ENCODE data around the gene CD52. TPM values are rescaled to one million over a fixed set of nuclear protein-coding genes. Genes with fewer than 3 reads are reported as not detected.

Gene CD52
- total RNA-seq, 2 donors from 2014 or later, result 343 to 698 TPM

GRCh38 chr1:26336477-26337205 lies 18.9 kb downstream of the CD52 start:
- no peaks in the 10 kb centered on the region for H3K36me3 Mint-ChIP-seq
- ATAC-seq, result peak; percentile 90 to 93
- no peaks in the 10 kb centered on the region for H3K9me3 Mint-ChIP-seq
- DNase-seq (ENCODE audit: low spot score in 2 of 2), result peak; percentile 67 to 81
- no peak overlapping the region for H3K27ac Mint-ChIP-seq

- ATAC-seq (no peak), DNase-seq (ENCODE audit: low spot score in 2 of 2) (no peak)
- Mint-ChIP-seq H3K27ac (no peak overlapping the region), H3K9me3 (no peaks in the 10 kb centered on the region), H3K36me3 (no peaks in the 10 kb centered on the region)
These were observed 19.4 kb downstream of the CD52 start for GRCh38 chr1:26337206-26337535.

GRCh38 chr1:26337625-26338024 lies 19.9 kb downstream of the CD52 start:
- Mint-ChIP-seq H3K9me3 (no peaks in the 10 kb centered on the region), H3K36me3 (no peaks in the 10 kb centered on the region), H3K27ac (no peak overlapping the region)
- DNase-seq (ENCODE audit: low spot score in 2 of 2) (no peak), ATAC-seq (no peak)

- H3K36me3 Mint-ChIP-seq, result no peaks in the 10 kb centered on the region
- ATAC-seq, result no peak
- H3K27ac Mint-ChIP-seq, result no peak overlapping the region
- H3K9me3 Mint-ChIP-seq, result no peaks in the 10 kb centered on the region
- no peak for DNase-seq (ENCODE audit: low spot score in 2 of 2)
These were observed 20.9 kb downstream of the CD52 start for GRCh38 chr1:26338670-26339069.

GRCh38 chr1:26340047-26340481 lies 22.3 kb downstream of the CD52 start:
- H3K36me3 Mint-ChIP-seq, result no peaks in the 10 kb centered on the region

GRCh38 chr1:26344147-26344920 lies 26.6 kb downstream of the CD52 start:
- Mint-ChIP-seq H3K36me3 (no peaks in the 10 kb centered on the region), H3K9me3 (no peaks in the 10 kb centered on the region), H3K27ac (peak overlapping the region in 1 of 2 donors; percentile 68)
- ATAC-seq (no peak), DNase-seq (ENCODE audit: low spot score in 2 of 2) (no peak)

More at GRCh38 chr1:26340047-26340481, 22.3 kb downstream of the CD52 start:
- ATAC-seq, result no peak
- no peak for DNase-seq (ENCODE audit: low spot score in 2 of 2)
- no peak overlapping the region for H3K27ac Mint-ChIP-seq
- no peaks in the 10 kb centered on the region for H3K9me3 Mint-ChIP-seq

- H3K9me3 Mint-ChIP-seq, result no peaks in the 10 kb centered on the region
- H3K36me3 Mint-ChIP-seq, result no peaks in the 10 kb centered on the region
- DNase-seq (ENCODE audit: low spot score in 2 of 2) (no peak), ATAC-seq (no peak)
- H3K27ac Mint-ChIP-seq, result no peak overlapping the region
These were observed 28.0 kb downstream of the CD52 start for GRCh38 chr1:26345718-26346117.

- no peaks in the 10 kb centered on the region for H3K36me3 Mint-ChIP-seq
- ATAC-seq (no peak), DNase-seq (ENCODE audit: low spot score in 2 of 2) (no peak)
- peak overlapping the region in 1 of 2 donors; percentile 29 for H3K27ac Mint-ChIP-seq
- H3K9me3 Mint-ChIP-seq, result no peaks in the 10 kb centered on the region
These were observed 28.7 kb downstream of the CD52 start for GRCh38 chr1:26346274-26347033.

GRCh38 chr1:26349188-26349876 lies 31.6 kb downstream of the CD52 start:
- no peak overlapping the region for H3K27ac Mint-ChIP-seq

GRCh38 chr1:26349877-26350244 lies 32.1 kb downstream of the CD52 start:
- no peak overlapping the region for H3K27ac Mint-ChIP-seq
- ATAC-seq, result no peak
- H3K36me3 Mint-ChIP-seq, result no peaks in the 10 kb centered on the region
- no peaks in the 10 kb centered on the region for H3K9me3 Mint-ChIP-seq
- no peak for DNase-seq (ENCODE audit: low spot score in 2 of 2)

More at GRCh38 chr1:26349188-26349876, 31.6 kb downstream of the CD52 start:
- ATAC-seq (no peak), DNase-seq (ENCODE audit: low spot score in 2 of 2) (no peak)
- Mint-ChIP-seq H3K36me3 (no peaks in the 10 kb centered on the region), H3K9me3 (no peaks in the 10 kb centered on the region)

- ATAC-seq, result no peak
- DNase-seq (ENCODE audit: low spot score in 2 of 2), result no peak
- Mint-ChIP-seq H3K27ac (no peak overlapping the region), H3K9me3 (no peaks in the 10 kb centered on the region), H3K36me3 (no peaks in the 10 kb centered on the region)
These were observed 32.6 kb downstream of the CD52 start for GRCh38 chr1:26350343-26350700.

- no peaks in the 10 kb centered on the region for H3K36me3 Mint-ChIP-seq
- no peaks in the 10 kb centered on the region for H3K9me3 Mint-ChIP-seq
- peak overlapping the region in 1 of 2 donors; percentile 16 for H3K27ac Mint-ChIP-seq
- ATAC-seq, result no peak
- DNase-seq (ENCODE audit: low spot score in 2 of 2), result no peak
These were observed 33.2 kb downstream of the CD52 start for GRCh38 chr1:26350701-26351589.

- DNase-seq (ENCODE audit: low spot score in 2 of 2) (no peak), ATAC-seq (no peak)
- no peaks in the 10 kb centered on the region for H3K9me3 Mint-ChIP-seq
- peak overlapping the region in 1 of 2 donors; percentile 16 for H3K27ac Mint-ChIP-seq
- no peaks in the 10 kb centered on the region for H3K36me3 Mint-ChIP-seq
These were observed 34.0 kb downstream of the CD52 start for GRCh38 chr1:26351590-26352337.

GRCh38 chr1:26352338-26352679 lies 34.6 kb downstream of the CD52 start:
- Mint-ChIP-seq H3K27ac (no peak overlapping the region), H3K36me3 (no peaks in the 10 kb centered on the region), H3K9me3 (no peaks in the 10 kb centered on the region)
- DNase-seq (ENCODE audit: low spot score in 2 of 2) (no peak), ATAC-seq (no peak)

GRCh38 chr1:26353210-26353859 lies 35.6 kb downstream of the CD52 start:
- Mint-ChIP-seq H3K27ac (no peak overlapping the region), H3K36me3 (no peaks in the 10 kb centered on the region), H3K9me3 (no peaks in the 10 kb centered on the region)
- DNase-seq (ENCODE audit: low spot score in 2 of 2) (no peak), ATAC-seq (no peak)

Data from activated naive CD4-positive, alpha-beta T cell treated with anti-CD3 and anti-CD28 coated beads, Interleukin-2, amount 50 U/mL, for 72 hours (primary cell).